ENCODE measurements around the gene CNTN1.

The CNTN1 gene

GRCh38 chr12:40970320-40970907 lies 278.2 kb downstream of the CNTN1 start:
- DNase-seq (ENCODE audit: low read depth), result no peak

GRCh38 chr12:40971911-40972310 lies 279.7 kb downstream of the CNTN1 start:
- DNase-seq (ENCODE audit: low read depth), result no peak

GRCh38 chr12:40976546-40976945 lies 284.3 kb downstream of the CNTN1 start:
- DNase-seq (ENCODE audit: low read depth), result no peak

GRCh38 chr12:40980427-40980961 lies 288.3 kb downstream of the CNTN1 start:
- no peak for DNase-seq (ENCODE audit: low read depth)

GRCh38 chr12:40986001-40986400 lies 293.8 kb downstream of the CNTN1 start:
- DNase-seq (ENCODE audit: low read depth), result no peak

- DNase-seq (ENCODE audit: low read depth), result no peak
These were observed 296.1 kb downstream of the CNTN1 start for GRCh38 chr12:40988355-40988754.

- DNase-seq (ENCODE audit: low read depth), result no peak
These were observed 296.6 kb downstream of the CNTN1 start for GRCh38 chr12:40988824-40989223.

- DNase-seq (ENCODE audit: low read depth), result no peak
These were observed 297.5 kb downstream of the CNTN1 start for GRCh38 chr12:40989785-40990184.

GRCh38 chr12:40992158-40992557 lies 299.9 kb downstream of the CNTN1 start:
- DNase-seq (ENCODE audit: low read depth), result no peak

- DNase-seq (ENCODE audit: low read depth), result no peak
These were observed 300.4 kb downstream of the CNTN1 start for GRCh38 chr12:40992674-40993073.

- DNase-seq (ENCODE audit: low read depth), result no peak
These were observed 300.9 kb downstream of the CNTN1 start for GRCh38 chr12:40993158-40993557.

- DNase-seq (ENCODE audit: low read depth), result no peak
These were observed 303.9 kb downstream of the CNTN1 start for GRCh38 chr12:40996091-40996490.

- DNase-seq (ENCODE audit: low read depth), result no peak
These were observed 307.0 kb downstream of the CNTN1 start for GRCh38 chr12:40999210-40999609.

GRCh38 chr12:41008472-41008871 lies 316.2 kb downstream of the CNTN1 start:
- DNase-seq (ENCODE audit: low read depth), result no peak

- no peak for DNase-seq (ENCODE audit: low read depth)
These were observed 319.7 kb downstream of the CNTN1 start for GRCh38 chr12:41011939-41012338.

GRCh38 chr12:41013881-41014642 lies 321.8 kb downstream of the CNTN1 start:
- DNase-seq (ENCODE audit: low read depth), result no peak

- DNase-seq (ENCODE audit: low read depth), result no peak
These were observed 322.4 kb downstream of the CNTN1 start for GRCh38 chr12:41014643-41015020.

- DNase-seq (ENCODE audit: low read depth), result no peak
These were observed 325.8 kb downstream of the CNTN1 start for GRCh38 chr12:41018010-41018409.

GRCh38 chr12:41019461-41019860 lies 327.2 kb downstream of the CNTN1 start:
- no peak for DNase-seq (ENCODE audit: low read depth)

GRCh38 chr12:41023836-41024235 lies 331.6 kb downstream of the CNTN1 start:
- DNase-seq (ENCODE audit: low read depth), result no peak

- no peak for DNase-seq (ENCODE audit: low read depth)
These were observed 333.9 kb downstream of the CNTN1 start for GRCh38 chr12:41026151-41026550.

GRCh38 chr12:41032386-41032785 lies 340.1 kb downstream of the CNTN1 start:
- DNase-seq (ENCODE audit: low read depth), result no peak

GRCh38 chr12:41034686-41035085 lies 342.4 kb downstream of the CNTN1 start:
- DNase-seq (ENCODE audit: low read depth), result no peak

- no peak for DNase-seq (ENCODE audit: low read depth)
These were observed 347.2 kb downstream of the CNTN1 start for GRCh38 chr12:41039461-41039860.

All from activated T-cell treated with anti-CD3 and anti-CD28 coated beads for 1 hour (primary cell).